Measurements from ENCODE around the gene SGMS1.

GRCh38 chr10:50496228-50496627 is 127.5 kb downstream of the SGMS1 start:
- TF ChIP-seq EZH2 (IDR thresholded peaks at IDR 0.05; ENCODE audit: borderline replicate concordance, insufficient read depth, low read length, poor library complexity, severe bottlenecking) (no peak), SMC3 (conservative IDR thresholded peaks at IDR 0.05; ENCODE audit: poor library complexity) (no peak), EP300 (conservative IDR thresholded peaks at IDR 0.05; ENCODE audit: poor library complexity, severe bottlenecking) (no peak), POLR2AphosphoS5 (IDR thresholded peaks at IDR 0.05) (no peak), MXI1 (conservative IDR thresholded peaks at IDR 0.05; ENCODE audit: poor library complexity, severe bottlenecking) (no peak), TAF1 (IDR thresholded peaks at IDR 0.05; ENCODE audit: low read depth) (no peak), RAD21 (conservative IDR thresholded peaks at IDR 0.05) (no peak)
- TF ChIP-seq, protein P1, sequence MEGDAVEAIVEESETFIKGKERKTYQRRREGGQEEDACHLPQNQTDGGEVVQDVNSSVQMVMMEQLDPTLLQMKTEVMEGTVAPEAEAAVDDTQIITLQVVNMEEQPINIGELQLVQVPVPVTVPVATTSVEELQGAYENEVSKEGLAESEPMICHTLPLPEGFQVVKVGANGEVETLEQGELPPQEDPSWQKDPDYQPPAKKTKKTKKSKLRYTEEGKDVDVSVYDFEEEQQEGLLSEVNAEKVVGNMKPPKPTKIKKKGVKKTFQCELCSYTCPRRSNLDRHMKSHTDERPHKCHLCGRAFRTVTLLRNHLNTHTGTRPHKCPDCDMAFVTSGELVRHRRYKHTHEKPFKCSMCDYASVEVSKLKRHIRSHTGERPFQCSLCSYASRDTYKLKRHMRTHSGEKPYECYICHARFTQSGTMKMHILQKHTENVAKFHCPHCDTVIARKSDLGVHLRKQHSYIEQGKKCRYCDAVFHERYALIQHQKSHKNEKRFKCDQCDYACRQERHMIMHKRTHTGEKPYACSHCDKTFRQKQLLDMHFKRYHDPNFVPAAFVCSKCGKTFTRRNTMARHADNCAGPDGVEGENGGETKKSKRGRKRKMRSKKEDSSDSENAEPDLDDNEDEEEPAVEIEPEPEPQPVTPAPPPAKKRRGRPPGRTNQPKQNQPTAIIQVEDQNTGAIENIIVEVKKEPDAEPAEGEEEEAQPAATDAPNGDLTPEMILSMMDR (IDR thresholded peaks at IDR 0.05; ENCODE audit: poor library complexity, severe bottlenecking), result no peak
- TF ChIP-seq, protein P2, sequence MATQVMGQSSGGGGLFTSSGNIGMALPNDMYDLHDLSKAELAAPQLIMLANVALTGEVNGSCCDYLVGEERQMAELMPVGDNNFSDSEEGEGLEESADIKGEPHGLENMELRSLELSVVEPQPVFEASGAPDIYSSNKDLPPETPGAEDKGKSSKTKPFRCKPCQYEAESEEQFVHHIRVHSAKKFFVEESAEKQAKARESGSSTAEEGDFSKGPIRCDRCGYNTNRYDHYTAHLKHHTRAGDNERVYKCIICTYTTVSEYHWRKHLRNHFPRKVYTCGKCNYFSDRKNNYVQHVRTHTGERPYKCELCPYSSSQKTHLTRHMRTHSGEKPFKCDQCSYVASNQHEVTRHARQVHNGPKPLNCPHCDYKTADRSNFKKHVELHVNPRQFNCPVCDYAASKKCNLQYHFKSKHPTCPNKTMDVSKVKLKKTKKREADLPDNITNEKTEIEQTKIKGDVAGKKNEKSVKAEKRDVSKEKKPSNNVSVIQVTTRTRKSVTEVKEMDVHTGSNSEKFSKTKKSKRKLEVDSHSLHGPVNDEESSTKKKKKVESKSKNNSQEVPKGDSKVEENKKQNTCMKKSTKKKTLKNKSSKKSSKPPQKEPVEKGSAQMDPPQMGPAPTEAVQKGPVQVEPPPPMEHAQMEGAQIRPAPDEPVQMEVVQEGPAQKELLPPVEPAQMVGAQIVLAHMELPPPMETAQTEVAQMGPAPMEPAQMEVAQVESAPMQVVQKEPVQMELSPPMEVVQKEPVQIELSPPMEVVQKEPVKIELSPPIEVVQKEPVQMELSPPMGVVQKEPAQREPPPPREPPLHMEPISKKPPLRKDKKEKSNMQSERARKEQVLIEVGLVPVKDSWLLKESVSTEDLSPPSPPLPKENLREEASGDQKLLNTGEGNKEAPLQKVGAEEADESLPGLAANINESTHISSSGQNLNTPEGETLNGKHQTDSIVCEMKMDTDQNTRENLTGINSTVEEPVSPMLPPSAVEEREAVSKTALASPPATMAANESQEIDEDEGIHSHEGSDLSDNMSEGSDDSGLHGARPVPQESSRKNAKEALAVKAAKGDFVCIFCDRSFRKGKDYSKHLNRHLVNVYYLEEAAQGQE (IDR thresholded peaks at IDR 0.05; ENCODE audit: borderline replicate concordance), result no peak

Measured in neural cell (in vitro differentiated cells).